Cardiac muscle cell (in vitro differentiated cells and primary cell): ENCODE results near the gene CD80. TPM values are rescaled to one million over a fixed set of nuclear protein-coding genes. Genes with fewer than 3 reads are reported as not detected.

ENCODE experiments used
- DNase-seq, 2 donors: peaks; one replicate each; pipeline versions ENCODE4 v3.0.0 to v3.0.0-alpha.2; 2010 to 2017; ENCODE audit warnings: low read depth in 1 of 2, low spot score in 1 of 2
- H3K27ac ChIP-seq: fragments of 200-600 bp; sonication (generic); 2 replicates; pipeline ENCODE4 v1.5.1; 2016
- H3K27me3 ChIP-seq: fragments of 200-600 bp; sonication (generic); 2 replicates; pipeline ENCODE4 v1.6.0; 2016; ENCODE audit warnings: control low read depth
- H3K36me3 ChIP-seq: fragments of 200-600 bp; sonication (generic); 2 replicates; pipeline ENCODE4 v1.5.1; 2016; ENCODE audit warnings: control low read depth
- H3K4me1 ChIP-seq: fragments of 200-600 bp; sonication (generic); 2 replicates; pipeline ENCODE4 v1.8.1; 2017; ENCODE audit warnings: low read depth, mild to moderate bottlenecking, mixed run types
- H3K4me3 ChIP-seq: fragments of 200-600 bp; sonication (generic); 2 replicates; pipeline ENCODE4 v1.5.1; 2016; ENCODE audit warnings: mild to moderate bottlenecking
- H3K9me3 ChIP-seq: fragments of 200-600 bp; sonication (generic); 2 replicates; pipeline ENCODE4 v1.5.1; 2017; ENCODE audit warnings: low read depth, mild to moderate bottlenecking, control low read depth
- polyA plus RNA-seq: library from polyadenylated mRNA; unstranded; fragments of >200 nt; fragmentation: Nextera tagmentation; extraction: Ambion mirVana; gene quantifications from 2 replicates; pipeline ENCODE4 v1.2.1, GENCODE V29; 2016
- total RNA-seq: library from RNA; depleted of rRNA; stranded (reverse); fragments of >200 nt; gene quantifications from 2 replicates; pipeline ENCODE4 v1.2.3, GENCODE V29; 2016
- TF ChIP-seq, protein P1 (sequence below): IDR thresholded peaks from 2 replicates; pipeline ENCODE4 v1.5.1; 2012; ENCODE audit warnings: low read depth, mild to moderate bottlenecking, low read length

Gene CD80
- total and polyA plus RNA-seq, 2 experiments from 2014 or later = 0.39 TPM; not detected in 1

DNA sequence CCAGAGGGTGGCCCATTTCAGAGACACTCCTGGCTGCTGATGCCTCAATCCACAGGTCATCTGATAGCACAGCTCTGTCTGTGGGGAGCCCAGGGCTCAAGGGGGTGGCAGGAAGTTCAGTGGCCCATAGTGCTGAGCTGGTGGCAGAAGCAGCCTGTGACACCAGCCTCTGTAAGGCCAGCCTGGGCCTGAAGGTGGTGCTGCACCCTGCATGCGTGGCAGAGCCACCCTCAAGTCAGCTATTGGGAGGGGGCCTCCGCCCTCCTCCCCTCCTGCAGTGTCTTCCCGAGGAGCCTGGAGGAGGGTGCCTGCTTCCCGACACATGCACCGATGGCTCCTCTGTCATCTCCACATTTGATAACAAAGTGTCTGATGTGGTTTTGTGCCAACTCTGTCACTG is 41.3 kb upstream of the CD80 start:
- H3K4me3 ChIP-seq = no peak overlapping the region
- no peak overlapping the region for H3K27ac ChIP-seq
- TF ChIP-seq, protein P1, sequence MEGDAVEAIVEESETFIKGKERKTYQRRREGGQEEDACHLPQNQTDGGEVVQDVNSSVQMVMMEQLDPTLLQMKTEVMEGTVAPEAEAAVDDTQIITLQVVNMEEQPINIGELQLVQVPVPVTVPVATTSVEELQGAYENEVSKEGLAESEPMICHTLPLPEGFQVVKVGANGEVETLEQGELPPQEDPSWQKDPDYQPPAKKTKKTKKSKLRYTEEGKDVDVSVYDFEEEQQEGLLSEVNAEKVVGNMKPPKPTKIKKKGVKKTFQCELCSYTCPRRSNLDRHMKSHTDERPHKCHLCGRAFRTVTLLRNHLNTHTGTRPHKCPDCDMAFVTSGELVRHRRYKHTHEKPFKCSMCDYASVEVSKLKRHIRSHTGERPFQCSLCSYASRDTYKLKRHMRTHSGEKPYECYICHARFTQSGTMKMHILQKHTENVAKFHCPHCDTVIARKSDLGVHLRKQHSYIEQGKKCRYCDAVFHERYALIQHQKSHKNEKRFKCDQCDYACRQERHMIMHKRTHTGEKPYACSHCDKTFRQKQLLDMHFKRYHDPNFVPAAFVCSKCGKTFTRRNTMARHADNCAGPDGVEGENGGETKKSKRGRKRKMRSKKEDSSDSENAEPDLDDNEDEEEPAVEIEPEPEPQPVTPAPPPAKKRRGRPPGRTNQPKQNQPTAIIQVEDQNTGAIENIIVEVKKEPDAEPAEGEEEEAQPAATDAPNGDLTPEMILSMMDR = peak; percentile 42
- no peaks in the 10 kb centered on the region for H3K9me3 ChIP-seq
- no peaks in the 10 kb centered on the region for H3K27me3 ChIP-seq
- peaks cover 39% of the 10 kb centered on the region for H3K4me1 ChIP-seq
- H3K36me3 ChIP-seq = no peaks in the 10 kb centered on the region
- DNase-seq = peak in 1 of 2 donors; percentile 58

GRCh38 chr3:119599558-119600174 is 40.3 kb upstream of the CD80 start:
- TF ChIP-seq, protein P1 = no peak
- Histone ChIP-seq H3K27ac (no peak overlapping the region), H3K4me1 (peaks cover 39% of the 10 kb centered on the region), H3K9me3 (no peaks in the 10 kb centered on the region), H3K4me3 (no peak overlapping the region), H3K27me3 (no peaks in the 10 kb centered on the region), H3K36me3 (no peaks in the 10 kb centered on the region)
- no peak for DNase-seq

GRCh38 chr3:119598410-119599098 is 39.1 kb upstream of the CD80 start:
- Histone ChIP-seq H3K9me3 (no peaks in the 10 kb centered on the region), H3K27me3 (no peaks in the 10 kb centered on the region), H3K4me1 (peaks cover 39% of the 10 kb centered on the region), H3K4me3 (no peak overlapping the region), H3K27ac (no peak overlapping the region), H3K36me3 (no peaks in the 10 kb centered on the region)
- no peak for DNase-seq
- TF ChIP-seq, protein P1 = no peak

GRCh38 chr3:119597548-119598288 is 38.3 kb upstream of the CD80 start, which contains the start of gene PLA1A:
Gene PLA1A, plus strand, starts transcription at chr3:119597885. Its CDS starts 29 bp downstream, at chr3:119597914.
- Histone ChIP-seq H3K27me3 (no peaks in the 10 kb centered on the region), H3K36me3 (no peaks in the 10 kb centered on the region), H3K4me1 (peaks cover 32% of the 10 kb centered on the region), H3K4me3 (no peak within 1 kb of the TSS), H3K27ac (no peak within 1 kb of the TSS), H3K9me3 (no peaks in the 10 kb centered on the region)
- TF ChIP-seq, protein P1 = no peak
- DNase-seq = no peak

DNA sequence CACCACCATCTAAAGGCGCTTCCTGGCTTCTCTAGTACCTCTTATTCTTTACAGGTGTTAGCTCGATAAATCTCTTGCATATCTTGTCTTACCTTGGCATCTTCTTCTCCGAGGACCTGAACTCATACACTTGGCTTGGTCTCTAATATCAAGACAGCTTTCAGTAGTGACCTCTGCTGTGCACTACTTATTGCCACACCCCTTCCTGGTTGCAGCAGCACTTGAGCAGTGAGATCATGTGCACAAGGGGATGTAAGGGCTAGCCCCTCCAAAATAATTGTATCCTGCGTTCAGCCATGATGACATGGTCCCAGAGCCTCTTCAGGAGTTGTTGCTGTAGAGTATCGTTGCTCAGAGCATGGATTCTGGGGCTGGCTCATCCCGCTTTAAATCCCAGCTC is 37.0 kb upstream of the CD80 start:
- peaks cover 19% of the 10 kb centered on the region for H3K4me1 ChIP-seq
- DNase-seq = no peak
- no peaks in the 10 kb centered on the region for H3K27me3 ChIP-seq
- H3K4me3 ChIP-seq = no peak overlapping the region
- TF ChIP-seq, protein P1 = no peak
- H3K27ac ChIP-seq = no peak overlapping the region
- no peaks in the 10 kb centered on the region for H3K36me3 ChIP-seq
- no peaks in the 10 kb centered on the region for H3K9me3 ChIP-seq
